GM12878 (cell line): ENCODE measurements around the gene SAFB. TPM values are rescaled to one million over a fixed set of nuclear protein-coding genes. Genes with fewer than 3 reads are reported as not detected.
A peak's percentile ranks its signal among the peaks of the same experiment; 100 is the strongest.

Source experiments
- ATAC-seq: fragments of 200-7000 bp; cut with Tn5 transposase; 3 replicates; pipeline ENCODE4 v1.9.1; 2020; ENCODE audit warnings: mild to moderate bottlenecking, moderate library complexity
- BruUV-seq: library from RNA; stranded (reverse); fragments of 400-500 nt; replicated peaks from 2 replicates; lab custom pipeline; 2021; lab: Mats Ljungman, UMichigan
- CTCF ChIA-PET: fragments of 300-600 bp; sonication (Branson Sonifier 250); formaldehyde crosslinking; extraction: SDS; loops from one replicate; lab custom pipeline; 2021; ENCODE audit warnings: inconsistent platforms; lab: Yijun Ruan, JAX
- POLR2A ChIA-PET: fragments of 350-600 bp; formaldehyde crosslinking; extraction: SDS; loops from one replicate; lab custom pipeline; 2021; ENCODE audit warnings: inconsistent platforms; lab: Charles Lee
- RAD21 ChIA-PET: fragments of 300-600 bp; sonication (Branson Sonifier 250); formaldehyde crosslinking; loops from one replicate; lab custom pipeline; 2023; ENCODE audit warnings: antibody characterized with exemption; ENCODE audit not compliant: unreplicated experiment; lab: Charles Lee
- SMC1A ChIA-PET: fragments of 300-600 bp; sonication (Branson Sonifier 250); formaldehyde crosslinking; loops from one replicate; lab custom pipeline; 2023; ENCODE audit not compliant: unreplicated experiment, uncharacterized antibody; lab: Charles Lee
- DNase-seq: peaks from one replicate; pipeline ENCODE4 v3.0.0-alpha.2; 2011; ENCODE audit warnings: low read depth, low spot score
- FAIRE-seq: peaks from 3 replicates; lab custom pipeline; 2011; peaks lifted over from hg19 to GRCh38; lab: Jason Lieb, UNC
- H2AFZ ChIP-seq: 2 replicates; pipeline ENCODE4 v1.6.0; 2011; ENCODE audit warnings: low read depth, low read length, control low read depth; ENCODE audit not compliant: control insufficient read depth
- H3K27ac ChIP-seq: 2 replicates; pipeline ENCODE4 v1.5.1; 2011; ENCODE audit warnings: control low read depth; ENCODE audit not compliant: control insufficient read depth, insufficient read depth
- H3K27me3 ChIP-seq, 2 experiments: replicated peaks in 1 of 2; 2 replicates each; pipeline versions ENCODE4 v1.6.0 to v1.6.1; 2011; ENCODE audit warnings: low read length in 1 of 2; ENCODE audit not compliant: control insufficient read depth in 2 of 2, insufficient read depth in 2 of 2
- H3K36me3 ChIP-seq, 2 experiments: 2 replicates each; pipeline ENCODE4 v1.5.1; 2011; ENCODE audit warnings: low read length in 1 of 2; ENCODE audit not compliant: control insufficient read depth in 2 of 2, insufficient read depth in 2 of 2
- H3K4me1 ChIP-seq: 2 replicates; pipeline ENCODE4 v1.6.1; 2011; ENCODE audit warnings: mild to moderate bottlenecking, low read length, moderate library complexity, mixed read lengths; ENCODE audit not compliant: control insufficient read depth, insufficient read depth
- H3K4me2 ChIP-seq: 2 replicates; pipeline ENCODE4 v1.6.0; 2011; ENCODE audit warnings: control low read depth; ENCODE audit not compliant: control insufficient read depth, insufficient read depth
- H3K4me3 ChIP-seq: fragments of 200-600 bp; sonication (generic); 2 replicates; pipeline ENCODE4 v1.5.1; 2016
- H3K79me2 ChIP-seq: 2 replicates; pipeline ENCODE4 v1.6.0; 2011; ENCODE audit warnings: low read length; ENCODE audit not compliant: control insufficient read depth, insufficient read depth
- H3K9ac ChIP-seq: 2 replicates; pipeline ENCODE4 v1.8.0; 2011; ENCODE audit warnings: low read length, control low read depth, mixed read lengths; ENCODE audit not compliant: control insufficient read depth, insufficient read depth
- H3K9me3 ChIP-seq: replicated peaks from 3 replicates; pipeline ENCODE4 v1.5.1; 2011; ENCODE audit warnings: mild to moderate bottlenecking, low read length; ENCODE audit not compliant: control insufficient read depth, insufficient read depth
- H4K20me1 ChIP-seq: 2 replicates; pipeline ENCODE4 v1.6.0; 2011; ENCODE audit not compliant: control insufficient read depth, insufficient read depth
- CBX5 ChIP-seq: sonication (generic); IDR thresholded peaks from 2 replicates; pipeline ENCODE4 v1.6.1; 2016; ENCODE audit warnings: low read depth, moderate library complexity, mild to moderate bottlenecking, inconsistent platforms
- ESRRA ChIP-seq: IDR thresholded peaks from 2 replicates; pipeline ENCODE4 v1.6.1; 2012; ENCODE audit warnings: mild to moderate bottlenecking, low read length, improper control_type of control experiment
- GATAD2B ChIP-seq: fragments of 450-650 bp; conservative IDR thresholded peaks from 2 replicates; pipeline ENCODE4 v1.6.1; 2017; ENCODE audit warnings: low read depth, mild to moderate bottlenecking, moderate library complexity
- NR2F1 ChIP-seq: fragments of 450-650 bp; conservative IDR thresholded peaks from 2 replicates; pipeline ENCODE4 v1.6.1; 2017; ENCODE audit warnings: mild to moderate bottlenecking
- POLR2A ChIP-seq: IDR thresholded peaks from 2 replicates; pipeline ENCODE4 v1.6.1; 2011; ENCODE audit warnings: low read depth, mild to moderate bottlenecking, low read length
- POLR2AphosphoS5 ChIP-seq: IDR thresholded peaks from 2 replicates; pipeline ENCODE4 v1.6.1; 2011; ENCODE audit warnings: mild to moderate bottlenecking, low read length, inconsistent platforms
- RFX5 ChIP-seq: IDR thresholded peaks from 2 replicates; pipeline ENCODE4 v1.6.1; 2011; ENCODE audit warnings: low read depth, low read length, improper control_type of control experiment
- WGBS: methylation state at CpG from one replicate; pipeline ENCODE4 v1.1.6; 2016; ENCODE audit warnings: low lambda C conversion rate; ENCODE audit not compliant: insufficient replicate concordance, insufficient coverage; ENCODE audit errors: missing lambda C conversion rate; 5-methylcytosine and 5-hydroxymethylcytosine counted together
- in situ Hi-C: fragments of 300-500 bp; cut with MboI; formaldehyde crosslinking; loops from 9 replicates; pipeline ENCODE4 v1.14.3; 2018; ENCODE audit warnings: mixed read lengths
- intact Hi-C: fragments of 100-400 bp; cut with micrococcal nuclease; formaldehyde crosslinking; loops from one replicate; pipeline ENCODE4 v1.14.2; 2022; ENCODE audit not compliant: unreplicated experiment
- polyA plus RNA-seq, 11 experiments: library from polyadenylated mRNA; depleted of rRNA in 4 of 11; unstranded in 6 of 11; stranded (reverse) in 5 of 11; fragments of >200 nt; fragmentation: Nextera tagmentation in 4 of 11; fragmentation: Illumina TruSeq in 1 of 11; extraction: Ambion mirVana in 4 of 11; extraction: Trizol in 1 of 11; gene quantifications; 1 replicate in 1 of 11; 2 replicates in 10 of 11; pipeline versions ENCODE4 v1.2.1 to v1.2.3, GENCODE V29; 2011 to 2016; ENCODE audit warnings: inconsistent platforms in 2 of 11, missing spikeins in 2 of 11, low read depth in 1 of 11
- total RNA-seq, 4 experiments: library from RNA; depleted of rRNA in 3 of 4; stranded (reverse); fragments of >200 nt in 3 of 4; fragmentation: Illumina TruSeq in 1 of 4; extraction: Trizol in 1 of 4; gene quantifications; 2 replicates each; pipeline versions ENCODE4 v1.2.1 to v1.2.3, GENCODE V29; 2013 to 2021
- TF ChIP-seq, protein P1 (sequence below): fragments of 450-650 bp; IDR thresholded peaks from 2 replicates; pipeline ENCODE4 v1.6.1; 2017; ENCODE audit warnings: mild to moderate bottlenecking

The SAFB gene
- total and polyA plus RNA-seq, 10 of the 15 experiments (the other 5 are each of a cell fraction or from before 2014, with no cell fraction given), result 1.6 to 131 (median 61.2) TPM

DNA sequence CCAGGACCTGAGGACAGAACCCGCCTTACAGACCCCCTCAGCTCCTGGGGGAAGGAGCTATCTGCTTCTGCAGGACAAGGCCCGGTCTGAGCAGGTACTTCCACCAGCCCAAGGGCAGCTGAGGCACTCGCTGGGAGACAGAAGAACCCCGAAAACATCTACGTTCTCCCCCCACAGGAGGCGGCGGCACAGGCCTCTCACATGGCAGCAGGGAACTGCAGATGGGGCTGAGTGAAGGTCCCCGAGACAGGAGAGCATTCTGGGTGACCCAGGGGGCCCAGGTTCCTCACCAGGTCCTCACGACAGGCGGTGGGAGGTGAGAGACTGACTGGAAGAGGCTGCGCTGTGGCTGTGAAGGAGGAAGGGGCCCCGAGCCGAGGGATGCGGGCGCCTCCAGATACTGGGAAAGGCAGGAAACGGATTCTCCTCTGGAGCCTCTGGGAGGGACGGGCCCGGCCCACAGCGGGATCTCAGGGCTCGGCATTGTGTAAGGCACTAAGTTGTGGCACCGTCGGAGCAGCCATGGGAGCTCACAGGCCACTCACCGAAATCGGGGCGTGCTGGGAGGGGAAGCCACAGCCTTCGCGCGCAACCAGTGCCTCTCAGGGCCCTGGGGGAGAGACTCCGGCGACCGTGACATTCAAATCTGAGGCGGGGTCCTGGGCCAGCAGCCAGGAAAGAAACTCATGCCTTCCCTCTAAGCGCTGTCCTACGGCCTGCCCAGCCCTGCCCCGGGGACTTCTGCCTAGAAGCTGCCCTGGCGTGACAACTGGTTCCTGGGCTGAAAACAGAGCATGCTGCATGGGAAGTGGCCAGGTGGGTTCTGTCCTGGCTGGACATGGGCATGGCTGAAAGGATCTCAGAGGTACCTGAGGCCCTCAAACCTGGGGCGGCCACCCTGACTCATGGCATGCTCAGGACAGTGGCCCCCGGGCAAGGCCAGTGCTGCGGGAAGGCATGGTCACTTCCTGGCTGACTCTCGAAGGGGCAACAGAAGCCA, 81.2 kb downstream of the SAFB start (continued):
- TF ChIP-seq CBX5 (no peak), NR2F1 (no peak), RFX5 (no peak)
- TF ChIP-seq, protein P1, sequence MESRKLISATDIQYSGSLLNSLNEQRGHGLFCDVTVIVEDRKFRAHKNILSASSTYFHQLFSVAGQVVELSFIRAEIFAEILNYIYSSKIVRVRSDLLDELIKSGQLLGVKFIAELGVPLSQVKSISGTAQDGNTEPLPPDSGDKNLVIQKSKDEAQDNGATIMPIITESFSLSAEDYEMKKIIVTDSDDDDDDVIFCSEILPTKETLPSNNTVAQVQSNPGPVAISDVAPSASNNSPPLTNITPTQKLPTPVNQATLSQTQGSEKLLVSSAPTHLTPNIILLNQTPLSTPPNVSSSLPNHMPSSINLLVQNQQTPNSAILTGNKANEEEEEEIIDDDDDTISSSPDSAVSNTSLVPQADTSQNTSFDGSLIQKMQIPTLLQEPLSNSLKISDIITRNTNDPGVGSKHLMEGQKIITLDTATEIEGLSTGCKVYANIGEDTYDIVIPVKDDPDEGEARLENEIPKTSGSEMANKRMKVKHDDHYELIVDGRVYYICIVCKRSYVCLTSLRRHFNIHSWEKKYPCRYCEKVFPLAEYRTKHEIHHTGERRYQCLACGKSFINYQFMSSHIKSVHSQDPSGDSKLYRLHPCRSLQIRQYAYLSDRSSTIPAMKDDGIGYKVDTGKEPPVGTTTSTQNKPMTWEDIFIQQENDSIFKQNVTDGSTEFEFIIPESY, result no peak

DNA sequence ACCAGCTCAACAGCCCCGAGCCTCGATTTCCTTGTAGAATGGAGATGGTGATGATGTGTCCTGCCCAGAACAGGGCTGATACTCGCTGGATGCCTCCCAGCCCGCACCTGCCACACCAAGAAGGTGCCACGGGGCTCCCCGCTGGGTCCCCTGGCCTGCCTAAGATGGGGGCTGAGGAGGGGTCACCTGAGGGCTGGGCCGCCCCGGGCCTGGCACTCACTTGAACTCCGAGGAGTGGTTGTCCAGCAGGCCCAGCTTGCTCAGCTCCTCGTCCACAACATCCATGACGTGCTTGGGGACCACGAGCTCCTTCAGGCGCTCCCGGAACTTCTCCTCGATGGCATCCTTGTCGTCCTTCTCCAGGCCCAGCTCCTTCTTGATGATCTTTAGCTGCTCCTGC, 82.7 kb downstream of the SAFB start:
- Histone ChIP-seq H3K79me2 (no peaks in the 10 kb centered on the region), H3K27me3 (no peaks in the 10 kb centered on the region), H3K4me2 (no peak overlapping the region), H3K27ac (no peak overlapping the region), H3K36me3 (peaks cover 27 to 39% of the 10 kb centered on the region in 2 experiments), H4K20me1 (no peaks in the 10 kb centered on the region), H3K9ac (no peak overlapping the region), H3K4me3 (no peak overlapping the region)
- intact Hi-C loops (no loop called here), in situ Hi-C loops (no loop called here)
- POLR2A ChIA-PET, result interaction anchor here (0.6 kb wide), 1 partner anchor 81 kb away, joined by 8 read pairs; no protein-coding TSS in a partner anchor
- no peak for FAIRE-seq
- TF ChIP-seq POLR2AphosphoS5 (0 out of 2 replicates have a peak, but pooled peaks have one; percentile 31), GATAD2B (no peak), POLR2A (peak; percentile 55), ESRRA (no peak)
- TF ChIP-seq, all 136 proteins: peak for 2
- no TSS peak for BruUV-seq
- ChIA-PET RAD21 (no interaction called here), SMC1A (no interaction called here), CTCF (interaction anchor here (1.2 kb wide), 2 partner anchors 16 to 18 kb away, joined by 3 read pairs; no protein-coding TSS in a partner anchor)
- ATAC-seq (no peak), DNase-seq (no peak)
- Histone ChIP-seq H3K4me1 (no peaks in the 10 kb centered on the region), H2AFZ (no peak overlapping the region), H3K9me3 (no peaks in the 10 kb centered on the region; the same call in 2 of the 3 replicates)
- WGBS, result 92% methylated on average over 16 of the region's 16 CpGs
